Activated naive CD8-positive, alpha-beta T cell treated with anti-CD3 and anti-CD28 coated beads, Interleukin-2, amount 50 U/mL, for 24 hours (primary cell): ENCODE results near the gene PTPRT.

ENCODE experiments used
- ATAC-seq: fragments of 150-1000 bp; cut with Tn5 transposase; one replicate; pipeline ENCODE4 v1.10.0; 2021
- DNase-seq: peaks from one replicate; pipeline ENCODE4 v3.0.0; 2021
- H3K27ac Mint-ChIP-seq: one replicate; pipeline ENCODE4 v1.8.0; 2021; ENCODE audit warnings: mild to moderate bottlenecking, mixed read lengths
- H3K27me3 Mint-ChIP-seq: one replicate; pipeline ENCODE4 v1.8.0; 2021; ENCODE audit warnings: mixed read lengths
- H3K36me3 Mint-ChIP-seq: one replicate; pipeline ENCODE4 v1.8.0; 2021; ENCODE audit warnings: low read depth, mixed read lengths
- H3K4me1 Mint-ChIP-seq: one replicate; pipeline ENCODE4 v1.8.0; 2021; ENCODE audit warnings: mixed read lengths
- H3K4me3 Mint-ChIP-seq: one replicate; pipeline ENCODE4 v1.8.0; 2021; ENCODE audit warnings: mild to moderate bottlenecking, moderate library complexity, mixed read lengths
- H3K9me3 Mint-ChIP-seq: one replicate; pipeline ENCODE4 v1.8.0; 2021; ENCODE audit warnings: mixed read lengths

PTPRT gene

DNA sequence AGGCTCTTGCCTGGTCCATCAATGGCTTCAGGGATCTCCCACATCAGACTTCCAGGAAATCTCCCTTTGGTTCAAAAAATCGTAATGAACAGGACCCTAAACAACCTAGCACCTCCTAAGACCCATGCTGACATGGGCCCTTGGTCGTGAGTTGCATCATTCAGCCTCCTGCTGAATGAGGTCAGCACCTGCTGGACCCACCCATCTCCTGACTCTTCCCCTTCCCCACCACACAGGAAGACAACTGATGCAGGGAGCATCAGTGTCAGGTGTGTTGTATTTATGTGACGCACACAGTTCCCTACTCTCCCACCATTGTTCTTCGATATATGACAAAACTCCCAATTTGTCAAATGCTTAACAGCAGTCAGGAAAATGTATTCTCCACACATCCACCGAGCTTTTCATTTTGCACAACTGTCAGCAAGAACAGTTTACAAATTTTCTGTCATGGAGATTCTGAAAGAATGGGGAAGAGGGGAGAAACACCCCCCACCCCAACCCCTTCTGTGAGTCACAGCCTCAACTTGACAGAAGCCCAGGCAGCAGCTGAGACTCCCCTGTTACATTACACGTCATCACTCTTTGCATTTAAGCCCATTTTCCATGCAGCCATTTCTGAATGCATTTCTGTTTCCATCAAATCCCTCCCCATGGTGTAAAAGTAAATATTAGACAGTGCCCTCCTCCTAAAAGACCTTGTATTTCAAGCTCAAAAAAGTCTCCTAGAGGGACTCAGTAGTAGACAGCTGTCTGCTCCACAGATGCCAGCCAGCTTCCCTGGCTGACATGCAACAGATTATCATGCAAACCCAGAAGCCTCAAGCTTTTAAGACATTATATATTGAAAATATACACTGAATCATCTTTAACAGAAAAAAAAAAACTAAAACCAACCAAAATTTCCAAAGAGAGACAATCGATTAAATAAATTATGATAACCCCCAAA lies 577.5 kb downstream of the PTPRT start:
- H3K27ac Mint-ChIP-seq, result no peak overlapping the region
- no peak overlapping the region for H3K4me3 Mint-ChIP-seq
- ATAC-seq, result no peak
- H3K36me3 Mint-ChIP-seq, result no peaks in the 10 kb centered on the region
- peaks cover 33% of the 10 kb centered on the region for H3K9me3 Mint-ChIP-seq
- H3K27me3 Mint-ChIP-seq, result no peaks in the 10 kb centered on the region
- DNase-seq, result no peak
- H3K4me1 Mint-ChIP-seq, result no peaks in the 10 kb centered on the region

DNA sequence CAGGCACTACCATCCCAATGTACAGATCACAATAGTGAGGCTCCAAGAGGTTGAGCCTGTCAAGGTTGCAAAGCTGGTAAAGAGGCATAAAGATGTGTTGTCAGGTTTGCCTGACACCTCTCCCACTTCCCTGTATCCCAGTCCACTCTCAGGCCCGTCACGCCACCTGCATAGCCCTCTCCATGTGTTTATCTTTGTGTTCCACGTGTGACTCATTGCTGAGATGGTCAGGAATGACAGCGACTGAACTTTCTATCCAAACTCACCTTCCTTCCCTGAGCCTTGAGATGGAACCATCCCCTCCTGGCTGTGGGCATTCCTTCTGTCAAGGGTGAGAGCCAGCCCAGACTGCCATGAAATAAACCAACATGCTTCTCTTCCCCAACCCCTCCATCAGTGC lies 578.3 kb downstream of the PTPRT start:
- no peaks in the 10 kb centered on the region for H3K36me3 Mint-ChIP-seq
- no peak overlapping the region for H3K27ac Mint-ChIP-seq
- no peak for DNase-seq
- H3K4me3 Mint-ChIP-seq, result no peak overlapping the region
- no peak for ATAC-seq
- peaks cover 33% of the 10 kb centered on the region for H3K9me3 Mint-ChIP-seq
- H3K27me3 Mint-ChIP-seq, result no peaks in the 10 kb centered on the region
- no peaks in the 10 kb centered on the region for H3K4me1 Mint-ChIP-seq

DNA sequence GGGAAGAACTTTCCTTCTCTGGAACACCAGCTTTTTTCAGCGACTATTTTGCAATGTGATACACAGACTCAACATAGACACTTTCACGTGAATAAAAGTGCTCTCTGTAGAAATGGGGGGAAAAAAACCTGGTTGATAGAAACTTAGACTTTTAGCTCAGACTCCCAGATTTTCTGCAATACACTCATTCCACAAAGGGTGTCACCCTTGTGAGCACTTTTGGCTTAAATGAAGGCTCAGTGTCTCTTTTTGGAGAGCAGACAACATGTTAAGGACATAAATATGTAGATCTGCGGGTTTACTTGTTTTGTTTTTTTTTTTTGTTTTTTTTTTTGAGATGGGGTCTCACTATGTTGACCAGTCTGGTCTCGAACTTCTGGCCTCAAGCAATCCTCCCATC lies 579.6 kb downstream of the PTPRT start:
- ATAC-seq, result no peak

DNA sequence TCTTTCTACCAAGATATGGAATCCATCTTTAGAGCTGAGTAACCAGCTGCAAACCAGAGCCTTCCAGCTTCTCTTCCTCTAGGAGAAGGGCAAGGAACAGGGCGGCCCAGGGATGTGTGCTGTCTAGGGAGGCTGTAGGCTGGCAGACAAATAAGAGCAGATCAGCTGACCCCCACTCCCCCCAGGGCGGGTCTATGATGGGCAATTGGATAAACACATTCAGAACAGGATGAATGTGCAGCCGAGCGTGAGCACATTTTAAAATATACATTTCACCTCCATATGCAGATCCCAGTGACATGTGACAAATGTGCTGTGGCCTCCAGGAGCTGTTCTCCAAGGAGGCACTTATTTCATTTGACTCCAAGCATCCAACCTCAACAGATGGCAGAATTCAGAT lies 580.1 kb downstream of the PTPRT start:
- H3K27ac Mint-ChIP-seq, result no peak overlapping the region
- no peak for DNase-seq

More for the DNA sequence above, 579.6 kb downstream of the PTPRT start:
- H3K27ac Mint-ChIP-seq, result no peak overlapping the region
- H3K4me1 Mint-ChIP-seq, result no peaks in the 10 kb centered on the region
- H3K4me3 Mint-ChIP-seq, result no peak overlapping the region
- H3K36me3 Mint-ChIP-seq, result no peaks in the 10 kb centered on the region
- no peak for DNase-seq
- no peaks in the 10 kb centered on the region for H3K27me3 Mint-ChIP-seq
- H3K9me3 Mint-ChIP-seq, result peaks cover 33% of the 10 kb centered on the region

DNA sequence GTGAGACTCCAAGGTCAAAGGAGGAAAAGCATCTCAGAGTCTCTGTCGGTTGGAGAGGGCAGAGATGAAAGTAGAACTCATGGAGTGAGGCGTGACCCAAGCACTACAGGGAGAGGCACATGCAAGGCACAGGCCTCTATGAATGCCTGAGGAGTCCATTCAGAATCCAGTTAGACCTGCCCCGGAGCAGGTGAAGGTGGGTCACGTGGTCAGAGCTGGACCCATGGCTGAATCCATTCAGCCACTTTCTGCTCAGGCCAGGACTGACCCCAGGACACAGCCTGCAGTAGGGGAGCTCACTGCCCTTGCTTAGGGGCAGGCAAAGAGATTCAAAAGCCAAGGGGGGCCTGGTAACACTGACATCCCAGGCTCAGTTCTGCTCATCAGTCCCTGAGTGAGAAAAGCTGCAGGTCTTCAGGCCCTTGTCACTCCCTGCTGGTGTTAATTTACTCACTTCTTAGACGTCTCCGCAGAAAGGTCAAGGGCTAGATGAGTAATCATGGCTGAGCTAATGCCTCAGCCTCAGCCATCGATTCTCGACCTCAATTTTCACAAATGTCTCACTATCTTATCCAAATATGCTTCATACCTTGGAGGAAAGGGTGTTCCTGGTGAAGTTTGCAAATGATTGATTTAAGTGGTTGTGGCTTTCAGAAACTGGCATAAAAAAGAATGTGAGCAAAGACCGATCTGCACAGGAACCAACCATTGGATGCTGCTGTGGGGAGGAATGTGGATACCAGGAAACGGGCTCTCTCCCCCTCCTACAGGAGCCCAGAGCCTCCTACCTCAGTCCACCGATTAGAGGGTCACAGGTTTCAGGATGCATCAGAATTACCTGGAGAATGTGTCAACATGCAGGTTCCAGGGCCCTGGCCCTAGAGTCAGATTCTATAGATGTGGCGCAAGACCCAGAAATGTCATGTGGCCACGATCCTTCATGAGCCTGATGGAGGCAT lies 584.4 kb downstream of the PTPRT start:
- no peak overlapping the region for H3K27ac Mint-ChIP-seq
- H3K4me3 Mint-ChIP-seq, result no peak overlapping the region
- no peaks in the 10 kb centered on the region for H3K36me3 Mint-ChIP-seq
- no peaks in the 10 kb centered on the region for H3K4me1 Mint-ChIP-seq
- DNase-seq, result no peak
- no peaks in the 10 kb centered on the region for H3K27me3 Mint-ChIP-seq
- H3K9me3 Mint-ChIP-seq, result peaks cover 6% of the 10 kb centered on the region
- ATAC-seq, result no peak

More for the DNA sequence above, 580.1 kb downstream of the PTPRT start:
- ATAC-seq, result no peak
- H3K36me3 Mint-ChIP-seq, result no peaks in the 10 kb centered on the region
- peaks cover 32% of the 10 kb centered on the region for H3K9me3 Mint-ChIP-seq
- H3K4me1 Mint-ChIP-seq, result no peaks in the 10 kb centered on the region
- H3K4me3 Mint-ChIP-seq, result no peak overlapping the region
- no peaks in the 10 kb centered on the region for H3K27me3 Mint-ChIP-seq

DNA sequence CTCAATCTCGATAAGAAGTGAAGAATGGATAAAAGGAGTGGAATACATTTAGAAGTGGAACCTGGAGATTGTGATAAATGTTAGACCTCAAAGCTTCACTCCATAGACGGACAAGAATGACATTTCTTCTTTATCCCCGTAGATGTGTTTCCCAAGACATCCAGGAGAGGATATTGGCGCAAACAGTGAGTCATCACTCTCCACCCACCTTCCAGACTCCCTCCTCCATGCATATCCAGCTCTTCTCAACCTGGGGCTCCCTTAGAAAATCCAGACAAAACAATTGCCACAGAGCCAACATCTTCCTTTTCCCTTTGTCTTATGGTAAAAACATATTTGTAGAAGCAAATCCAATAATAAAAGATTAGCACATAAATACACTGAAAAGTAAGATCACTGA lies 586.1 kb downstream of the PTPRT start:
- Mint-ChIP-seq H3K36me3 (no peaks in the 10 kb centered on the region), H3K4me3 (no peak overlapping the region), H3K27ac (no peak overlapping the region), H3K9me3 (peaks cover 5% of the 10 kb centered on the region), H3K27me3 (no peaks in the 10 kb centered on the region), H3K4me1 (no peaks in the 10 kb centered on the region)
- DNase-seq (no peak), ATAC-seq (no peak)

DNA sequence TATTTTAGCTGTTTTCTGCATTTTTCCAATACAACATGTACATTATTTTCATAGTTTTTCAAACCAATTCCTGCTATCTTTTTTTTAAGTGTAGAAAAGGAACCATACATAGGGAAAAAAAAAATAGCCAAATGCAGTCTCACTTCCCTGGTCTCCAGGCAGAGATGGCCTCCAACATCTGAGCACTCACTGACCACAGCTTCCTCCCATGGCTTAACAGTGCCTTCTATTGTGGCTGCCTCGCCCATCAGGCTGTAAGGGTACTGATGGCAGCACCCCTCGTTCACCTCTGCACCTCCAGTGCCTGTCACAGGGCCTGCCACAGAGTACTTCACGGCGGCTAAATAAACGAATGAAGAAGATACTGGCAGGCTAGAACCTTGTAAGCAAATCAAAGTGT lies 591.1 kb downstream of the PTPRT start:
- no peak overlapping the region for H3K27ac Mint-ChIP-seq
- no peak for ATAC-seq
- no peak for DNase-seq
- no peaks in the 10 kb centered on the region for H3K4me1 Mint-ChIP-seq
- no peaks in the 10 kb centered on the region for H3K9me3 Mint-ChIP-seq
- no peaks in the 10 kb centered on the region for H3K36me3 Mint-ChIP-seq
- no peak overlapping the region for H3K4me3 Mint-ChIP-seq
- no peaks in the 10 kb centered on the region for H3K27me3 Mint-ChIP-seq

DNA sequence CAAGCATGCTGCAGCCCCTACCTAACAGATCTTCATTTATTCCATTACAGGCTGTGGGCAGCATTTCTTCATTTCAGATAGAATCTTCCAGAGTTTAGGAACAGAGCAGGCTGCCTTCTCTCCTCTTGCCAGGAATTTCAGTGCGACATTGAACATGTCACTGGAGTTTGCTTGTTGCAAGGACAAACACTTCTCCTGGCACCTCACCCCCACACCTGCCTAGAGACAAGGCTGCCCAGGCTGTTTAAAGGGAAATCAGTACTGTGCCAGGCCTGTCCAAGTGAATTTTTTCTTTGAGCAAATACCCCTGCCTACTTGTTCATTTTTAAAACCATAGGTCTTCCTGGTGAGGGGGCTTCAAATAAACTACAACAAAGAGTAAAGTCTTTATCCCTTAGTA lies 594.1 kb downstream of the PTPRT start:
- no peaks in the 10 kb centered on the region for H3K36me3 Mint-ChIP-seq

DNA sequence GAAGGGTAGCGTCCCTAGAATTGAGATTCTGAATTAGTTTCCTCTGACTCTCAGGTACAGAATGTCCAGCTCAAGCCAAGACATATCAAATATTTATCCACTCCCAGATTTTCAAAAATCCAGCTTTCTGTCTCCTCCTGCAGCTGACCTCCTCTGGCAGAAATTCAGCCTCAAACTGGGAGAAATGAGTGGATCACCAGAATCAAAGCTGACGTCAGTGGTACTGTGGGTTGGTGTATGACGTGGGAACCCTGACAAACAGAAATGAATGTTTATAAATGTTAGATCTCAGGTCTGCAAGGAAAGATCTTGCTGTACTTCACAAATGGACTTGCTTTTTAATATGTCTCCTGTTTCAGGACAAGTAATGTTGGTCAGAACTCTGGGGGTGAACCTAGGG lies 595.0 kb downstream of the PTPRT start:
- H3K27ac Mint-ChIP-seq, result no peak overlapping the region
- H3K4me1 Mint-ChIP-seq, result no peaks in the 10 kb centered on the region
- H3K36me3 Mint-ChIP-seq, result no peaks in the 10 kb centered on the region

More for the DNA sequence above, 594.1 kb downstream of the PTPRT start:
- Mint-ChIP-seq H3K4me3 (no peak overlapping the region), H3K27ac (no peak overlapping the region), H3K4me1 (no peaks in the 10 kb centered on the region), H3K9me3 (no peaks in the 10 kb centered on the region), H3K27me3 (no peaks in the 10 kb centered on the region)
- DNase-seq (no peak), ATAC-seq (no peak)

DNA sequence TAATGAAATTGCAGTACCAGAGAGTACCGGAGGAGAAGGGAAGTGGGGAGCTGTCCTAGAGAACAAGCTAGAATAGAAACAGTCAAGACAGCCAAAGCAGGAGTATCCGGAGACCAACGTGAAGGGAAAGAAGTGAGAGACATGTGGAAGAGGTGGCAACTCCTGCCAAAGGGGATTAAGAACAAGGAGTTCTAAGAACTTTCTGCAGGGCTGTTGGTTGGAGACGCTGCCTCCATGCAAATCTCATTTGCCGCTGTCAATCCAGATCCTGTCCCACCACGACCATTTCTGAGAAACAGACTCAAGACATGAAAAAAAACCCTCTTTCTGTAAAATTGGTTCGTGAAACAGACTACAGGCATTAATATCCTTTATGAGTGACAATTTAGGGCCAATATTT lies 595.7 kb downstream of the PTPRT start:
- ATAC-seq, result no peak
- Mint-ChIP-seq H3K4me1 (no peaks in the 10 kb centered on the region), H3K36me3 (no peaks in the 10 kb centered on the region), H3K27me3 (no peaks in the 10 kb centered on the region), H3K27ac (no peak overlapping the region), H3K9me3 (no peaks in the 10 kb centered on the region), H3K4me3 (no peak overlapping the region)
- no peak for DNase-seq

More for the DNA sequence above, 595.0 kb downstream of the PTPRT start:
- Mint-ChIP-seq H3K9me3 (no peaks in the 10 kb centered on the region), H3K4me3 (no peak overlapping the region), H3K27me3 (no peaks in the 10 kb centered on the region)
- DNase-seq (no peak), ATAC-seq (no peak)

DNA sequence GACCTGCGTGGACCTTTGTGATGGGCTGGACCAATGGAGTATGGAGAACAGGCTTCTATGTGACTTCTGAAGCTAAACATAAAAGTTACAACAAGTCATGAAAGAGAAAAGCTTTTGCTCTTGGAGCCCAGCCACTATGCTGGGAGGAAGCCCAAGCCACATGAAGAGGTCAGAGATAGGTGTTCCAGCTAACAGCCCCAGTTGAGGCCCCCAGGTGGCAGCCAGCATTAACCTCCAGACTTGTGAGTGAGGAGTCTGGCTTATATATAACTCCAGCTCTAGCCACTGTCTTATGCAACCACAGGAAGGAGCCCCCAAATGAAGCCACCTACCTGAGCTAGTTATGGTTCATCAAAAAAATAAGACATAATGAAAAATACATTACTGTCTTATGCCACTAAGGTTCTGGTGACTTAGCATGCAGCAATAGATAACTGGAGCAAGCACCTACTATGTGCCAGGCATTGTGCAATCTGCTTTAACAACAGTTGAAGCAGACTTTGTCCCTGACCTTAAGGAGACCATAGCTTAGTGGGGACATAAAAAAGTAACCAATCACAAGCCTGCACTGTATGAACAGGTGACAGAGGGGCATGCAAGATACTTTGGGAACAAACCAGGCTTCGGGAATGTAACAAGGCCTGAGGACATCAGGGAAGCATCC lies 599.6 kb downstream of the PTPRT start:
- DNase-seq (no peak), ATAC-seq (no peak)
- H3K4me1 Mint-ChIP-seq, result no peaks in the 10 kb centered on the region
- H3K27ac Mint-ChIP-seq, result no peak overlapping the region
- no peak overlapping the region for H3K4me3 Mint-ChIP-seq
- no peaks in the 10 kb centered on the region for H3K9me3 Mint-ChIP-seq
- no peaks in the 10 kb centered on the region for H3K27me3 Mint-ChIP-seq
- H3K36me3 Mint-ChIP-seq, result no peaks in the 10 kb centered on the region

DNA sequence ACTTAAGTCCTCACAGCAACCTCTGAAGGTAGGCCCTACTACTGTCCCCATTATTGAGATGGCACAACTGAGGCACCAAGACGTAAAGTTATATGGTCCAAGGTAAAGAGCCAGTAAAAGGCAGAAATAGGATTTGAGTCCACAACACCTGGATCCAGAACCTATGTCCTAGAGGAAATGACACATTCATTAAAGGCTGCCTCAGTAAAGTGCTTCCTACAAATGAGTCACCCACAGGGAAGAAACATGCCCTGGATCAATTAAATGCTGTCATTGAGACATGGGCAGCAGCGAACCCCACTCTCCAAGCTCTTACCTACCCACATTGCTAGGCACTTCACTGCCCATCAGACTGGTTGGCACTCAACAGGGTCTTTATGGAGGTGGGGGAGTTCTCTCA lies 600.9 kb downstream of the PTPRT start:
- Mint-ChIP-seq H3K4me3 (no peak overlapping the region), H3K27me3 (peaks cover 1% of the 10 kb centered on the region), H3K36me3 (no peaks in the 10 kb centered on the region), H3K4me1 (no peaks in the 10 kb centered on the region), H3K27ac (no peak overlapping the region), H3K9me3 (no peaks in the 10 kb centered on the region)
- DNase-seq, result no peak
- ATAC-seq, result no peak

DNA sequence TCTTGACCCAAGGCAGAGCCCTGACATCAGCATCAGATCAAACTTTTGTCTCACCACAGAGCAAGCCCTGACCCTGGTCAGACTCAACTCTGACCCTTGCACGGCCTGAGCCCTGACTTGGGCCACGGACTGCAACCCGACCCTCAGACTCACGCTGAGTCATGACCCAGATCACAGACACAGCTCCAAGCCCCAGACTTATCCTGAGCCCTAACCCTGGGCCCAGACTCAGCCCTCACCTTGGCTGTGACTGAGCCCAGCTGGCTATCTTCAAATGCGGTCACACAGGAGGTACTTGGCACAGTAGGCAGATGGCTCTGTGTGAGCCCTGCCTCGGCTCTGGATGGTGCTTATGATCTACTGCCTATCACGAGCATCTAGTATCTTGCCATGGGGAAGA lies 602.3 kb downstream of the PTPRT start:
- Mint-ChIP-seq H3K4me3 (no peak overlapping the region), H3K27ac (no peak overlapping the region), H3K27me3 (peaks cover 1% of the 10 kb centered on the region), H3K36me3 (no peaks in the 10 kb centered on the region), H3K4me1 (no peaks in the 10 kb centered on the region), H3K9me3 (no peaks in the 10 kb centered on the region)
- ATAC-seq (no peak), DNase-seq (no peak)

DNA sequence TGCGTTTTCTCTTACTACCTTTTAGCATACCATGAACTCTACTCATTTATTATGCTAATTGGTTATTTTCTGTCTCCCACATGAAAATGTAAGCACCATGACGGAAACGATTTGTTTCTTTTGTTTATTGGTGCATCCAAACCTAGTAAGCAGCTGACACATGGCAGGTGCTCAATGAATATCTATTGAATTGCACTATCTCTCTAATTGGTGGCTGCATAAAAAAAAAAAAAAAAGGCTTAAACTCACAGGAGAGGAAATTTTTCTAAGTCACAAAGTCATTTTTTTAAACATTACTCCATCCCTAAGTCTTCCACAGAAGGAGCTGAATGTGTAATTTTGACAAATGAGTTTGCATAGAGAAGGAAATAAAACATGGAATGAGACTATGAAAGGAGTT lies 608.4 kb downstream of the PTPRT start:
- no peak for DNase-seq
- no peaks in the 10 kb centered on the region for H3K4me1 Mint-ChIP-seq
- no peaks in the 10 kb centered on the region for H3K36me3 Mint-ChIP-seq
- peaks cover 1% of the 10 kb centered on the region for H3K27me3 Mint-ChIP-seq
- no peak overlapping the region for H3K4me3 Mint-ChIP-seq
- no peak for ATAC-seq
- no peaks in the 10 kb centered on the region for H3K9me3 Mint-ChIP-seq
- no peak overlapping the region for H3K27ac Mint-ChIP-seq
